PC-9 (cell line): ENCODE measurements around the gene MPEG1. TPM values are rescaled to one million over a fixed set of nuclear protein-coding genes. Genes with fewer than 3 reads are reported as not detected.

ENCODE experiments used
- BruUV-seq: library from RNA; stranded (reverse); fragments of 400-500 nt; replicated peaks from 2 replicates; lab custom pipeline; 2021; lab: Mats Ljungman, UMichigan
- CTCF ChIA-PET: fragments of 300-600 bp; sonication (Branson Sonifier 250); formaldehyde crosslinking; loops from one replicate; lab custom pipeline; 2022; ENCODE audit warnings: antibody characterized with exemption; lab: Charles Lee
- POLR2A ChIA-PET: fragments of 300-600 bp; sonication (Branson Sonifier 250); formaldehyde crosslinking; loops from one replicate; lab custom pipeline; 2022; ENCODE audit warnings: antibody characterized with exemption; ENCODE audit not compliant: unreplicated experiment; lab: Charles Lee
- DNase-seq, 2 experiments: peaks; one replicate each; pipeline versions ENCODE4 v3.0.0 to v3.0.0-alpha.2; 2015 to 2022; ENCODE audit warnings: mixed read lengths in 1 of 2
- H2AFZ ChIP-seq: fragments of 200-600 bp; sonication (generic); 2 replicates; pipeline ENCODE4 v1.8.1; 2017; ENCODE audit warnings: antibody characterized with exemption
- H3F3A ChIP-seq: fragments of 200-600 bp; sonication (generic); 2 replicates; pipeline ENCODE4 v1.8.1; 2017; ENCODE audit warnings: antibody characterized with exemption, mild to moderate bottlenecking, low read depth; ENCODE audit not compliant: insufficient read depth
- H3K27ac ChIP-seq: fragments of 200-600 bp; sonication (generic); 2 replicates; pipeline ENCODE4 v1.6.1; 2016; ENCODE audit warnings: mixed run types
- H3K27me3 ChIP-seq: fragments of 200-600 bp; sonication (generic); 2 replicates; pipeline ENCODE4 v1.6.1; 2016; ENCODE audit warnings: low read depth, mixed run types; ENCODE audit not compliant: insufficient read depth
- H3K36me3 ChIP-seq: fragments of 200-600 bp; sonication (generic); 2 replicates; pipeline ENCODE4 v1.6.1; 2016; ENCODE audit warnings: low read depth, mixed run types
- H3K4me1 ChIP-seq: fragments of 200-600 bp; sonication (generic); replicated peaks from 2 replicates; pipeline ENCODE4 v1.6.1; 2016; ENCODE audit warnings: mixed run types; ENCODE audit not compliant: insufficient read depth
- H3K4me2 ChIP-seq: fragments of 200-600 bp; sonication (generic); 2 replicates; pipeline ENCODE4 v1.6.1; 2017; ENCODE audit warnings: mixed run types
- H3K4me3 ChIP-seq: fragments of 200-600 bp; sonication (generic); 2 replicates; pipeline ENCODE4 v1.6.1; 2016; ENCODE audit warnings: mixed run types
- H3K79me2 ChIP-seq: fragments of 200-600 bp; sonication (generic); 2 replicates; pipeline ENCODE4 v1.6.1; 2017; ENCODE audit warnings: low read depth, mixed run types
- H3K9me2 ChIP-seq: fragments of 200-600 bp; sonication (generic); 2 replicates; pipeline ENCODE4 v1.8.1; 2017; ENCODE audit warnings: mild to moderate bottlenecking; ENCODE audit not compliant: insufficient read depth
- H3K9me3 ChIP-seq: fragments of 200-600 bp; sonication (generic); 2 replicates; pipeline ENCODE4 v1.8.1; 2016; ENCODE audit warnings: low read depth; ENCODE audit not compliant: insufficient read depth
- H4K20me1 ChIP-seq: fragments of 200-600 bp; sonication (generic); 2 replicates; pipeline ENCODE4 v1.8.1; 2017; ENCODE audit not compliant: insufficient read depth
- EZH2 ChIP-seq: fragments of 200-600 bp; sonication (generic); IDR thresholded peaks from 2 replicates; pipeline ENCODE4 v1.8.0; 2017; ENCODE audit warnings: antibody characterized with exemption, low read depth
- intact Hi-C: fragments of 100-400 bp; cut with micrococcal nuclease; formaldehyde crosslinking; loops from one replicate; pipeline ENCODE4 v1.10.0; 2022; ENCODE audit not compliant: unreplicated experiment
- total RNA-seq: library from RNA; stranded (reverse); gene quantifications from 2 replicates; pipeline ENCODE4 v1.2.3, GENCODE V29; 2021
- TF ChIP-seq, protein P1 (sequence below): fragments of 200-600 bp; sonication (generic); conservative IDR thresholded peaks from 2 replicates; pipeline ENCODE4 v1.6.1; 2017; ENCODE audit warnings: mixed run types, antibody characterized with exemption, mild to moderate bottlenecking, moderate library complexity

Gene MPEG1
- total RNA-seq, 1 experiment from 2014 or later = not detected

DNA sequence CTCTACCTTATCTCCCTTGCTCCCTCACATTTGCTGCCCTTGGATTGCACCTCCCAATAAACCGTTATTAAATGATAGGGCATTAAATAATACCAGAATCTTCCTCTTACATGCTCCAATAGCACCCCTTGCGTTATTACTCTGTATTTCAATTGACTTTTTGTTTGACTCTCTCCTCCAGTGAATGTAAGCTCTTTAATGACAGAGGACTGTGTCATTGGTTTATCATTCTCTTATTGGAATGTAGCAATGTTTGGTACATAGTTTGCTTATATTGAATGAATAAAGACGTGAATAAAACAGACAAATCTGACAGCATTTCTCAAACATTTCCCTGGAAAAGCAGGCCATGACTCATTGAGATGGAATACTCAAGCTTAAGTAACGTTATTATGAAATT, 8.7 kb upstream of the MPEG1 start:
- intact Hi-C loops = no loop called here
- POLR2A ChIA-PET = interaction anchor here (0.6 kb wide), 1 partner anchor 40 kb away, joined by 4 read pairs; no protein-coding TSS in a partner anchor
- Histone ChIP-seq H3K9me2 (no peaks in the 10 kb centered on the region), H3K4me2 (no peak overlapping the region), H4K20me1 (no peaks in the 10 kb centered on the region), H3K4me3 (no peak overlapping the region), H3K27ac (no peak overlapping the region), H3K4me1 (peaks cover 38% of the 10 kb centered on the region), H2AFZ (no peak overlapping the region), H3K36me3 (no peaks in the 10 kb centered on the region), H3F3A (0 out of 2 replicates have a peak, but pooled peaks cover 5% of the 10 kb centered on the region), H3K27me3 (no peaks in the 10 kb centered on the region), H3K79me2 (no peaks in the 10 kb centered on the region), H3K9me3 (no peaks in the 10 kb centered on the region)
- CTCF ChIA-PET = interaction anchor here (0.7 kb wide), 1 partner anchor 36 kb away, joined by 4 read pairs; no protein-coding TSS in a partner anchor
- BruUV-seq = no TSS peak
- peak in 1 of 2 experiments; percentile 83 for DNase-seq
- TF ChIP-seq, protein P1, sequence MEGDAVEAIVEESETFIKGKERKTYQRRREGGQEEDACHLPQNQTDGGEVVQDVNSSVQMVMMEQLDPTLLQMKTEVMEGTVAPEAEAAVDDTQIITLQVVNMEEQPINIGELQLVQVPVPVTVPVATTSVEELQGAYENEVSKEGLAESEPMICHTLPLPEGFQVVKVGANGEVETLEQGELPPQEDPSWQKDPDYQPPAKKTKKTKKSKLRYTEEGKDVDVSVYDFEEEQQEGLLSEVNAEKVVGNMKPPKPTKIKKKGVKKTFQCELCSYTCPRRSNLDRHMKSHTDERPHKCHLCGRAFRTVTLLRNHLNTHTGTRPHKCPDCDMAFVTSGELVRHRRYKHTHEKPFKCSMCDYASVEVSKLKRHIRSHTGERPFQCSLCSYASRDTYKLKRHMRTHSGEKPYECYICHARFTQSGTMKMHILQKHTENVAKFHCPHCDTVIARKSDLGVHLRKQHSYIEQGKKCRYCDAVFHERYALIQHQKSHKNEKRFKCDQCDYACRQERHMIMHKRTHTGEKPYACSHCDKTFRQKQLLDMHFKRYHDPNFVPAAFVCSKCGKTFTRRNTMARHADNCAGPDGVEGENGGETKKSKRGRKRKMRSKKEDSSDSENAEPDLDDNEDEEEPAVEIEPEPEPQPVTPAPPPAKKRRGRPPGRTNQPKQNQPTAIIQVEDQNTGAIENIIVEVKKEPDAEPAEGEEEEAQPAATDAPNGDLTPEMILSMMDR = peak; percentile 51
- TF ChIP-seq EZH2 = no peak

DNA sequence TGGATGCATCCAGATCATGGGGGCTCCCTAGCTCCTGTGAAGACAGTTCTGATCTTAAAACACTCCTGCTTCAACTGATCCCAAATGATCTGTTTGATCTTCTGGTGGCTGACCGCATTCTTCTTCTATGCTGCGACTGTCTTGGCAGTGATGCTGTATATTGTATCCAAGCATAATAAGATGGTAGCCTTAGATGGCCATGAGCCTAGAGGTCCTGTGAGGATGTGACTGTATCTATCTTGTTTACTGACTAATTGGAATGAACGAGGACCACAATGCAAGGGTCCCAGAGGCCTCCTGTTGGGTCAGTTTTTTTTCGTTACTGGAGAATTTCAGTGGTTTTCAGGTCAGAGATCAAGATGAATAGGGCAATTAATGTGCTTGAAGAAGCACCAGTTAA, 7.1 kb upstream of the MPEG1 start:
- ChIA-PET CTCF (no interaction called here), POLR2A (interaction anchor here (0.6 kb wide), 1 partner anchor 449 kb away, joined by 4 read pairs; the partner anchor contains the start of gene PATL1)
- no peak overlapping the region for H3K27ac ChIP-seq
- H3K27me3 ChIP-seq = no peaks in the 10 kb centered on the region
- H4K20me1 ChIP-seq = no peaks in the 10 kb centered on the region
- no TSS peak for BruUV-seq
- no peaks in the 10 kb centered on the region for H3K9me2 ChIP-seq
- no peak overlapping the region for H2AFZ ChIP-seq
- no peak for DNase-seq
- H3K4me3 ChIP-seq = no peak overlapping the region
- no peaks in the 10 kb centered on the region for H3K9me3 ChIP-seq
- no peak overlapping the region for H3K4me2 ChIP-seq
- H3K4me1 ChIP-seq = peaks cover 39% of the 10 kb centered on the region
- 0 out of 2 replicates have a peak, but pooled peaks cover 5% of the 10 kb centered on the region for H3F3A ChIP-seq
- H3K79me2 ChIP-seq = no peaks in the 10 kb centered on the region
- TF ChIP-seq, protein P1 = no peak
- intact Hi-C loops = no loop called here
- no peaks in the 10 kb centered on the region for H3K36me3 ChIP-seq

DNA sequence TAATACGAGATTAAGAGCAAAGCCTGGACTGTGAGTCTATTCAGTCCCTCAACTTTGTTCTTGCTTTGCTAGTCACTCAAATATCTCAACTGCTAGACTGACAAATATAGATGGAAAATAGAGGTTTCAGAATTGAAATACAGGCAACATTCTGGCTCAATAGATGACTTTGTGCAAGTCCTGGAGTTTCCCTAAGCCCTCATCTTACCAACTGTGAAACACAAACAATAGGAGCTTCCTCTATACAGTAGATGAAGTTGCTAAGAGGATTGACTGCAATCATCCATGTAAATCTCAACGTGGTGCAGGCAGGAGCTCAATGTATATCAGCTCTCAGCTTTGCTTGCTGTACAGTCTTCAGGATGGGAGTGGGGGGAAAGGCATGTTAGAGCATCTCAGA, 6.2 kb upstream of the MPEG1 start:
- BruUV-seq = no TSS peak

More for the DNA sequence above, 6.2 kb upstream of the MPEG1 start:
- DNase-seq = no peak
- intact Hi-C loops = no loop called here
- CTCF ChIA-PET = no interaction called here
- Histone ChIP-seq H4K20me1 (no peaks in the 10 kb centered on the region), H3K4me2 (no peak overlapping the region), H3K9me3 (no peaks in the 10 kb centered on the region), H3K27ac (no peak overlapping the region), H3K27me3 (no peaks in the 10 kb centered on the region), H3K4me3 (no peak overlapping the region), H3K36me3 (no peaks in the 10 kb centered on the region), H3F3A (0 out of 2 replicates have a peak, but pooled peaks cover 5% of the 10 kb centered on the region), H3K4me1 (peaks cover 29% of the 10 kb centered on the region), H2AFZ (no peak overlapping the region), H3K9me2 (no peaks in the 10 kb centered on the region), H3K79me2 (no peaks in the 10 kb centered on the region)
- POLR2A ChIA-PET = no interaction called here
- TF ChIP-seq, protein P1 = no peak
- no peak for TF ChIP-seq EZH2
